SK-N-SH (cell line): ENCODE results near the gene PERM1. TPM values are rescaled to one million over a fixed set of nuclear protein-coding genes. Genes with fewer than 3 reads are reported as not detected.

Experiments used
- CTCF ChIA-PET: fragments of 300-600, 350-600 bp; formaldehyde crosslinking; extraction: SDS; loops from one replicate; lab custom pipeline; 2021; lab: Yijun Ruan, JAX
- POLR2A ChIA-PET: fragments of 350-600 bp; sonication (Branson Sonifier 250); formaldehyde crosslinking; extraction: SDS; loops from one replicate; lab custom pipeline; 2020; ENCODE audit warnings: antibody characterized with exemption, inconsistent platforms; lab: Yijun Ruan, JAX
- DNase-seq: peaks from one replicate; pipeline ENCODE4 v3.0.0; 2012
- H2AFZ ChIP-seq: fragments of 200-600 bp; sonication (generic); 2 replicates; pipeline ENCODE4 v1.8.1; 2016; ENCODE audit warnings: antibody characterized with exemption, mild to moderate bottlenecking, low read depth
- H3F3A ChIP-seq: fragments of 200-600 bp; sonication (generic); replicated peaks from 2 replicates; pipeline ENCODE3; 2016; ENCODE audit warnings: antibody characterized with exemption, mild to moderate bottlenecking; ENCODE audit not compliant: insufficient read depth
- H3K27ac ChIP-seq, 2 experiments: fragments of 200-500 bp in 1 of 2; fragments of 200-600 bp in 1 of 2; sonication (Bioruptor generic) in 1 of 2; sonication (generic), shearing (Covaris generic) in 1 of 2; 2 replicates each; pipeline versions ENCODE4 v1.5.1 to v1.6.1; 2014 to 2016; ENCODE audit warnings: low read depth in 2 of 2, inconsistent platforms in 1 of 2, low read length in 1 of 2, mild to moderate bottlenecking in 1 of 2, mixed read lengths in 1 of 2
- H3K27me3 ChIP-seq: fragments of 200-600 bp; sonication (generic), shearing (Covaris generic); 2 replicates; pipeline ENCODE4 v1.6.1; 2016; ENCODE audit warnings: mixed run types; ENCODE audit not compliant: insufficient read depth
- H3K36me3 ChIP-seq, 2 experiments: fragments of 200-500 bp in 1 of 2; fragments of 200-600 bp in 1 of 2; sonication (Bioruptor generic) in 1 of 2; sonication (generic) in 1 of 2; replicated peaks in 1 of 2; 2 replicates each; pipeline versions ENCODE3 to v1.5.1; 2014 to 2016; ENCODE audit warnings: low read length in 1 of 2, mild to moderate bottlenecking in 1 of 2; ENCODE audit not compliant: insufficient read depth in 2 of 2, control insufficient read depth in 1 of 2
- H3K4me1 ChIP-seq, 2 experiments: fragments of 200-500 bp in 1 of 2; fragments of 200-600 bp in 1 of 2; sonication (Bioruptor generic) in 1 of 2; sonication (generic), shearing (Covaris generic) in 1 of 2; 2 replicates each; pipeline versions ENCODE4 v1.5.1 to v1.6.1; 2014 to 2016; ENCODE audit warnings: low read depth in 1 of 2, low read length in 1 of 2, mixed run types in 1 of 2; ENCODE audit not compliant: insufficient read depth in 2 of 2, control insufficient read depth in 1 of 2
- H3K4me2 ChIP-seq: fragments of 200-600 bp; sonication (generic), shearing (Covaris generic); 2 replicates; pipeline ENCODE4 v1.6.1; 2017; ENCODE audit warnings: mixed run types
- H3K4me3 ChIP-seq, 2 experiments: fragments of 200-500 bp in 1 of 2; fragments of 200-600 bp in 1 of 2; sonication (Bioruptor generic) in 1 of 2; sonication (generic), shearing (Covaris generic) in 1 of 2; 2 replicates each; pipeline versions ENCODE4 v1.5.1 to v1.8.1; 2014 to 2016; ENCODE audit warnings: low read depth in 2 of 2, inconsistent platforms in 1 of 2, low read length in 1 of 2, mild to moderate bottlenecking in 1 of 2, mixed read lengths in 1 of 2, moderate library complexity in 1 of 2
- H3K79me2 ChIP-seq: fragments of 200-600 bp; sonication (generic); 2 replicates; pipeline ENCODE4 v1.8.1; 2017; ENCODE audit warnings: mild to moderate bottlenecking; ENCODE audit not compliant: insufficient read depth
- H3K9ac ChIP-seq: fragments of 200-600 bp; sonication (generic); 2 replicates; pipeline ENCODE4 v1.6.1; 2017; ENCODE audit warnings: mixed run types
- H3K9me2 ChIP-seq: fragments of 200-600 bp; sonication (generic); 2 replicates; pipeline ENCODE4 v1.6.1; 2017; ENCODE audit warnings: mixed run types
- H3K9me3 ChIP-seq: fragments of 200-600 bp; sonication (generic); 2 replicates; pipeline ENCODE4 v1.6.1; 2017; ENCODE audit warnings: mixed run types, mild to moderate bottlenecking, moderate library complexity
- H4K20me1 ChIP-seq: fragments of 200-600 bp; sonication (generic); 2 replicates; pipeline ENCODE4 v1.6.1; 2017; ENCODE audit warnings: mild to moderate bottlenecking, mixed run types; ENCODE audit not compliant: insufficient read depth
- CHD2 ChIP-seq: fragments of 150-350 bp; IDR thresholded peaks from 2 replicates; pipeline ENCODE4 v1.6.1; 2018; ENCODE audit warnings: low read length; ENCODE audit not compliant: partially characterized antibody
- EZH2phosphoT487 ChIP-seq: fragments of 200-600 bp; sonication (generic); IDR thresholded peaks from 2 replicates; pipeline ENCODE4 v1.6.1; 2017; ENCODE audit warnings: low read depth, mixed run types, mild to moderate bottlenecking, antibody characterized with exemption, moderate library complexity, borderline replicate concordance
- GABPA ChIP-seq: IDR thresholded peaks from 2 replicates; pipeline ENCODE4 v1.4.0; 2012; ENCODE audit warnings: low read depth, mild to moderate bottlenecking
- NFIC ChIP-seq: IDR thresholded peaks from 2 replicates; pipeline ENCODE4 v1.4.0; 2012; ENCODE audit warnings: borderline replicate concordance
- NRF1 ChIP-seq: IDR thresholded peaks from 2 replicates; pipeline ENCODE4 v1.6.1; 2012; ENCODE audit warnings: low read depth, mild to moderate bottlenecking, low read length
- RXRA ChIP-seq: IDR thresholded peaks from 2 replicates; pipeline ENCODE4 v1.4.0; 2012; ENCODE audit warnings: low read depth, mild to moderate bottlenecking, borderline replicate concordance
- TCF12 ChIP-seq: IDR thresholded peaks from 2 replicates; pipeline ENCODE4 v1.4.0; 2012
- YY1 ChIP-seq: IDR thresholded peaks from 2 replicates; pipeline ENCODE4 v1.4.0; 2012; ENCODE audit warnings: low read depth, mild to moderate bottlenecking
- WGBS: methylation state at CpG from one replicate; pipeline ENCODE4 v1.1.6; 2017; ENCODE audit warnings: low lambda C conversion rate; 5-methylcytosine and 5-hydroxymethylcytosine counted together
- polyA plus RNA-seq, 3 experiments: library from polyadenylated mRNA; depleted of rRNA; stranded (reverse); fragments of >200 nt; gene quantifications; 2 replicates each; pipeline ENCODE4 v1.2.3, GENCODE V29; 2012
- TF ChIP-seq, protein P1 (sequence below): fragments of 200-600 bp; sonication (generic); IDR thresholded peaks from 2 replicates; pipeline ENCODE4 v1.6.1; 2017; ENCODE audit warnings: antibody characterized with exemption, mild to moderate bottlenecking, moderate library complexity
- TF ChIP-seq, protein P2 (sequence below): IDR thresholded peaks from 2 replicates; pipeline ENCODE4 v1.6.1; 2012; ENCODE audit warnings: mild to moderate bottlenecking, low read depth, low read length, moderate library complexity
- TF ChIP-seq, protein P3 (sequence below): IDR thresholded peaks from 2 replicates; pipeline ENCODE4 v1.4.0; 2012; ENCODE audit warnings: low read depth, borderline replicate concordance
- TF ChIP-seq, protein P4 (sequence below): fragments of 150-350 bp; IDR thresholded peaks from 2 replicates; pipeline ENCODE4 v1.6.1; 2016; ENCODE audit warnings: mild to moderate bottlenecking, low read depth, low read length
- TF ChIP-seq, protein P5 (sequence below): fragments of 150-350 bp; IDR thresholded peaks from 2 replicates; pipeline ENCODE4 v1.6.1; 2017; ENCODE audit warnings: antibody characterized with exemption, low read length, low read depth, borderline replicate concordance

PERM1 gene
- polyA plus RNA-seq, 1 of the 3 experiments (the other 2 are of a cell fraction), result 0.25 TPM

DNA sequence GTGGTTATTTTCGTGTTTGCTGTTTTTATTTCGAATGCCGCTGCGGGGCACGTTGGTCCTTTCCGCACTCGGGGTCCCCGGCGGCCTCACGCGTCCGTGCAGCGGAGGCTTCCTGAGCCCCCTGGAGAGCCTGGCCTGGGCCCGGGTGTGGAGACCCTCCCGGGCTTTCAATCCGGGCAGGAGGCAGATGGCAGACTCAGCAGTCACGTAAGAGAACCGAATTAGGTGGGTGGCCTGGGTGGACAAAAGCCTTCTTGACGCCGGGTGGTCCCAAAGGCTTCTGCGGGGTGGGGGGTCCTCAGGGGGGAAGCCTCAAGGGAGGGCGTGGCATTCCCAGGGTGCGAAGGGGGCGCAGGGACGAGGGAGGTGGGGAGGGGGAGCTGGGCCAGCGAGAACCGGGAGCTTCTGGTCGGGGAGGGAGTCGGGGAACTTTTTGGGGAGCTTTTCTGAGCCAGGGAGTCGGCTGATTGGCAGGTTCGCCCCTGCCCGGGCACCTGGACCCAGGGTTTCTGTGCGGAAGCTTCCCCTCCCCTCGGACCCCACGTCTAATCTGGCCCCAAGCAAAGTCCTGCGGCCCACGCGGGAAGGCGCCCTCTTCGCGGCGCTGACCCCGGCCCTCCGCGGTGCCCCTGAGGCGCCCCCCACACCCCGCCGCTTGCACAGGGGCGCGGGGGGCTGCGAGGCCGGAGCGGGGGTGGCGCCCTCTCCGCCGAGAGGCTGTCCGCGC is 19.3 kb upstream of the PERM1 start:
- Histone ChIP-seq H3F3A (no peaks in the 10 kb centered on the region), H3K79me2 (no peaks in the 10 kb centered on the region), H3K36me3 (no peaks in the 10 kb centered on the region), H3K27ac (no peak overlapping the region), H3K4me1 (peaks cover 0 to 38% of the 10 kb centered on the region in 2 experiments; a peak in 1 of 4 replicates), H3K9me3 (no peaks in the 10 kb centered on the region), H3K9ac (peak overlapping the region; percentile 28; the same call in 1 of the 2 replicates), H2AFZ (peak overlapping the region; percentile 46; the same call in 1 of the 2 replicates), H4K20me1 (no peaks in the 10 kb centered on the region), H3K4me3 (peak overlapping the region; percentile 27 to 32; a peak in 2 of 4 replicates), H3K9me2 (no peaks in the 10 kb centered on the region), H3K4me2 (peak overlapping the region; percentile 78; the same call in 1 of the 2 replicates), H3K27me3 (peaks cover 12% of the 10 kb centered on the region; the same call in 1 of the 2 replicates)
- DNase-seq, result peak; percentile 46
- CTCF ChIA-PET, result interaction anchor here (0.8 to 13.2 kb wide), 20 partner anchors 9 to 291 kb away, joined by 3 to 246 read pairs (median 8); partner anchors contain the start of genes AGRN, ISG15 and PERM1
- WGBS, result 3% methylated on average over 27 of the region's 58 CpGs
- POLR2A ChIA-PET, result no interaction called here
- no peak for TF ChIP-seq NFIC
- TF ChIP-seq GABPA, result no peak
- TF ChIP-seq YY1, result no peak
- no peak for TF ChIP-seq NRF1
- TF ChIP-seq, protein P1, sequence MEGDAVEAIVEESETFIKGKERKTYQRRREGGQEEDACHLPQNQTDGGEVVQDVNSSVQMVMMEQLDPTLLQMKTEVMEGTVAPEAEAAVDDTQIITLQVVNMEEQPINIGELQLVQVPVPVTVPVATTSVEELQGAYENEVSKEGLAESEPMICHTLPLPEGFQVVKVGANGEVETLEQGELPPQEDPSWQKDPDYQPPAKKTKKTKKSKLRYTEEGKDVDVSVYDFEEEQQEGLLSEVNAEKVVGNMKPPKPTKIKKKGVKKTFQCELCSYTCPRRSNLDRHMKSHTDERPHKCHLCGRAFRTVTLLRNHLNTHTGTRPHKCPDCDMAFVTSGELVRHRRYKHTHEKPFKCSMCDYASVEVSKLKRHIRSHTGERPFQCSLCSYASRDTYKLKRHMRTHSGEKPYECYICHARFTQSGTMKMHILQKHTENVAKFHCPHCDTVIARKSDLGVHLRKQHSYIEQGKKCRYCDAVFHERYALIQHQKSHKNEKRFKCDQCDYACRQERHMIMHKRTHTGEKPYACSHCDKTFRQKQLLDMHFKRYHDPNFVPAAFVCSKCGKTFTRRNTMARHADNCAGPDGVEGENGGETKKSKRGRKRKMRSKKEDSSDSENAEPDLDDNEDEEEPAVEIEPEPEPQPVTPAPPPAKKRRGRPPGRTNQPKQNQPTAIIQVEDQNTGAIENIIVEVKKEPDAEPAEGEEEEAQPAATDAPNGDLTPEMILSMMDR, result no peak
- TF ChIP-seq CHD2, result no peak
- TF ChIP-seq, protein P2, sequence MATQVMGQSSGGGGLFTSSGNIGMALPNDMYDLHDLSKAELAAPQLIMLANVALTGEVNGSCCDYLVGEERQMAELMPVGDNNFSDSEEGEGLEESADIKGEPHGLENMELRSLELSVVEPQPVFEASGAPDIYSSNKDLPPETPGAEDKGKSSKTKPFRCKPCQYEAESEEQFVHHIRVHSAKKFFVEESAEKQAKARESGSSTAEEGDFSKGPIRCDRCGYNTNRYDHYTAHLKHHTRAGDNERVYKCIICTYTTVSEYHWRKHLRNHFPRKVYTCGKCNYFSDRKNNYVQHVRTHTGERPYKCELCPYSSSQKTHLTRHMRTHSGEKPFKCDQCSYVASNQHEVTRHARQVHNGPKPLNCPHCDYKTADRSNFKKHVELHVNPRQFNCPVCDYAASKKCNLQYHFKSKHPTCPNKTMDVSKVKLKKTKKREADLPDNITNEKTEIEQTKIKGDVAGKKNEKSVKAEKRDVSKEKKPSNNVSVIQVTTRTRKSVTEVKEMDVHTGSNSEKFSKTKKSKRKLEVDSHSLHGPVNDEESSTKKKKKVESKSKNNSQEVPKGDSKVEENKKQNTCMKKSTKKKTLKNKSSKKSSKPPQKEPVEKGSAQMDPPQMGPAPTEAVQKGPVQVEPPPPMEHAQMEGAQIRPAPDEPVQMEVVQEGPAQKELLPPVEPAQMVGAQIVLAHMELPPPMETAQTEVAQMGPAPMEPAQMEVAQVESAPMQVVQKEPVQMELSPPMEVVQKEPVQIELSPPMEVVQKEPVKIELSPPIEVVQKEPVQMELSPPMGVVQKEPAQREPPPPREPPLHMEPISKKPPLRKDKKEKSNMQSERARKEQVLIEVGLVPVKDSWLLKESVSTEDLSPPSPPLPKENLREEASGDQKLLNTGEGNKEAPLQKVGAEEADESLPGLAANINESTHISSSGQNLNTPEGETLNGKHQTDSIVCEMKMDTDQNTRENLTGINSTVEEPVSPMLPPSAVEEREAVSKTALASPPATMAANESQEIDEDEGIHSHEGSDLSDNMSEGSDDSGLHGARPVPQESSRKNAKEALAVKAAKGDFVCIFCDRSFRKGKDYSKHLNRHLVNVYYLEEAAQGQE, result no peak
- no peak for TF ChIP-seq RXRA
- TF ChIP-seq, protein P3, sequence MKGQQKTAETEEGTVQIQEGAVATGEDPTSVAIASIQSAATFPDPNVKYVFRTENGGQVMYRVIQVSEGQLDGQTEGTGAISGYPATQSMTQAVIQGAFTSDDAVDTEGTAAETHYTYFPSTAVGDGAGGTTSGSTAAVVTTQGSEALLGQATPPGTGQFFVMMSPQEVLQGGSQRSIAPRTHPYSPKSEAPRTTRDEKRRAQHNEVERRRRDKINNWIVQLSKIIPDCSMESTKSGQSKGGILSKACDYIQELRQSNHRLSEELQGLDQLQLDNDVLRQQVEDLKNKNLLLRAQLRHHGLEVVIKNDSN, result no peak
- no peak for TF ChIP-seq EZH2phosphoT487
- TF ChIP-seq, protein P4, sequence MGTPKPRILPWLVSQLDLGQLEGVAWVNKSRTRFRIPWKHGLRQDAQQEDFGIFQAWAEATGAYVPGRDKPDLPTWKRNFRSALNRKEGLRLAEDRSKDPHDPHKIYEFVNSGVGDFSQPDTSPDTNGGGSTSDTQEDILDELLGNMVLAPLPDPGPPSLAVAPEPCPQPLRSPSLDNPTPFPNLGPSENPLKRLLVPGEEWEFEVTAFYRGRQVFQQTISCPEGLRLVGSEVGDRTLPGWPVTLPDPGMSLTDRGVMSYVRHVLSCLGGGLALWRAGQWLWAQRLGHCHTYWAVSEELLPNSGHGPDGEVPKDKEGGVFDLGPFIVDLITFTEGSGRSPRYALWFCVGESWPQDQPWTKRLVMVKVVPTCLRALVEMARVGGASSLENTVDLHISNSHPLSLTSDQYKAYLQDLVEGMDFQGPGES, result no peak
- no peak for TF ChIP-seq TCF12
- TF ChIP-seq, protein P5, sequence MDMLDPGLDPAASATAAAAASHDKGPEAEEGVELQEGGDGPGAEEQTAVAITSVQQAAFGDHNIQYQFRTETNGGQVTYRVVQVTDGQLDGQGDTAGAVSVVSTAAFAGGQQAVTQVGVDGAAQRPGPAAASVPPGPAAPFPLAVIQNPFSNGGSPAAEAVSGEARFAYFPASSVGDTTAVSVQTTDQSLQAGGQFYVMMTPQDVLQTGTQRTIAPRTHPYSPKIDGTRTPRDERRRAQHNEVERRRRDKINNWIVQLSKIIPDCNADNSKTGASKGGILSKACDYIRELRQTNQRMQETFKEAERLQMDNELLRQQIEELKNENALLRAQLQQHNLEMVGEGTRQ, result no peak
- TF ChIP-seq, all 33 proteins: peak for 0
